Lower leg skin (tissue), 3 donors: ENCODE results near the gene ANKRD33B.
"Not testable (repeated sequence)": the region's sequence is repeated elsewhere in the genome, so short reads cannot be mapped to it uniquely, and the experiment has no call there.

Source experiments
- POLR2A ChIP-seq, 2 donors: fragments of 450-650 bp; IDR thresholded peaks; one replicate each; pipeline ENCODE4 v1.6.1; 2016 to 2017; ENCODE audit warnings: antibody characterized with exemption in 2 of 2, mild to moderate bottlenecking in 1 of 2, moderate library complexity in 1 of 2
- TF ChIP-seq, protein P1 (sequence below), 3 donors: fragments of 450-650 bp; IDR thresholded peaks; one replicate each; pipeline ENCODE4 v1.5.1; 2016; ENCODE audit warnings: antibody characterized with exemption in 3 of 3, mild to moderate bottlenecking in 3 of 3, moderate library complexity in 2 of 3

DNA sequence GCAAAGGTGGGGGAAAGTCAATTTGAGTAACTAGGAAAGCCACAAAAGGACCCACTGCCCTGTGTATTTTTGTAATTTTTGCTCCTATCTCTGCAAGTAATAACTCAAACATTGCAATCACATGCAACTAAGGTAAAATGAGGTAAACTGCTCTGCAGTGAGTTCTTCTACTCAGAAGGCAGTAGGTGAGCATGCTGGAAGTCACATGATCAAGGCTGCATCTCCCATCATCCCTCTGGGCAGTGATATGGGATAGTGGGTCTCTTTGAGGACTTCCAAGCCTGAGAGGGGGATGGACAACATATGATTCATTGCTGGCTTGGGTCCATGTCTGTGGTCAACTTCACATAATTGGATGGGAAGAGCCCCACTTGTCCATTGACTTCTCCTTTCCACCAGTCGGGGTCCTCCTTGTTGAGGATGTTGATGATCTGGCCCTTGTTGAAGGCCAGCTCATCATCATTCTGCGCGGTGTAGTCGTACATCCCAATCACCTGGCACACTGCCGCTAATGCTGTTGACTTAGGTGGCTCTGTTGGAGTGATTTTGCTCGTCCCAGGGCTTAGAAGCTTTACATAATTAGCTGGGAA is 100.4 kb downstream of the ANKRD33B start:
- TF ChIP-seq, protein P1, sequence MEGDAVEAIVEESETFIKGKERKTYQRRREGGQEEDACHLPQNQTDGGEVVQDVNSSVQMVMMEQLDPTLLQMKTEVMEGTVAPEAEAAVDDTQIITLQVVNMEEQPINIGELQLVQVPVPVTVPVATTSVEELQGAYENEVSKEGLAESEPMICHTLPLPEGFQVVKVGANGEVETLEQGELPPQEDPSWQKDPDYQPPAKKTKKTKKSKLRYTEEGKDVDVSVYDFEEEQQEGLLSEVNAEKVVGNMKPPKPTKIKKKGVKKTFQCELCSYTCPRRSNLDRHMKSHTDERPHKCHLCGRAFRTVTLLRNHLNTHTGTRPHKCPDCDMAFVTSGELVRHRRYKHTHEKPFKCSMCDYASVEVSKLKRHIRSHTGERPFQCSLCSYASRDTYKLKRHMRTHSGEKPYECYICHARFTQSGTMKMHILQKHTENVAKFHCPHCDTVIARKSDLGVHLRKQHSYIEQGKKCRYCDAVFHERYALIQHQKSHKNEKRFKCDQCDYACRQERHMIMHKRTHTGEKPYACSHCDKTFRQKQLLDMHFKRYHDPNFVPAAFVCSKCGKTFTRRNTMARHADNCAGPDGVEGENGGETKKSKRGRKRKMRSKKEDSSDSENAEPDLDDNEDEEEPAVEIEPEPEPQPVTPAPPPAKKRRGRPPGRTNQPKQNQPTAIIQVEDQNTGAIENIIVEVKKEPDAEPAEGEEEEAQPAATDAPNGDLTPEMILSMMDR (IDR thresholded peaks at IDR 0.05) = not testable (repeated sequence)
- not testable (repeated sequence) for TF ChIP-seq POLR2A (IDR thresholded peaks at IDR 0.05)
